NCI-H2171 treated with DMSO at 0.1 percent for 48 hours (cell line): ENCODE results near the gene TRIM25.

ENCODE experiments used
- DNase-seq: peaks from one replicate; lab custom pipeline; 2025; lab: John Stamatoyannopoulos, UW

TRIM25 gene

DNA sequence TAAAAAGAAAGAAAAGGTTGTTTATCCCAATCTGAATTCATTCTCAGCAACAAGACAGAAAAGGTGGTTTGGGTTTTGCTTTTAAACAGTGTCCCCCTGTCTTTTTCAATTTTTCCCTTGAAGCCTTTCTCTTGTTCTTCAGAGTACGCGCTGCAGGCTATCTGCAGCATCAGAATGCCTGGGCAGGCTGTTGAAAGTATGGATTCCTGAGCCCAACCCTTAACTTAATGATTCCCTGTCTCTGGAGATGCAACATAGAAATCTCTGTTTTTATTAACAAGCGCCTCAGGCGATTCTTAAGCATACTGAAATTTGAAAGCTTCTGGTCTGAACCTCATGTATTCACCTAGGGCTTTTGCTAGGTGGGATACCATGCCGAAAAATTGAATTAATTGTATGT is 47.8 kb downstream of the TRIM25 start:
- DNase-seq, result no peak

DNA sequence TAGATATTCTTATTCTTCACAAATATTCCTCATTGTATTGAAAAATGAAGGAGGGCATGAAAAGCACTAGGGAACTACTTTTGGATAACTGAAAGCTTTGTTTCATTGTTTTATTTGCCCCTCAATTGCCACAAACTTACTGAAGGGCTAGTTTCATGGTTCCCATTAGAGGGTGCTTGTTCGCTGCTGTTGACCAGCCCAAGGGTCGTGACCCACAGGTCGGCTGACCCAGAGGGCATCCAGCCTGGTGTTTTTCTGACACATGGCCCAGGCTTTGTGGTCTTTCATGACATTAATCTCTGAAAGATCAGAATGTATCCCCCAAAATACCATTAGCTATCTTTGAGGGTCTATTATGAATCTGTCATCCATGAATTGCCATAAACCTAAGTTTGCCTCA is 49.9 kb downstream of the TRIM25 start:
- DNase-seq, result no peak

- no peak for DNase-seq
These were observed 52.0 kb downstream of the TRIM25 start for GRCh38 chr17:56861899-56862298.

- no peak for DNase-seq
These were observed 62.8 kb downstream of the TRIM25 start for GRCh38 chr17:56851008-56851407.

DNA sequence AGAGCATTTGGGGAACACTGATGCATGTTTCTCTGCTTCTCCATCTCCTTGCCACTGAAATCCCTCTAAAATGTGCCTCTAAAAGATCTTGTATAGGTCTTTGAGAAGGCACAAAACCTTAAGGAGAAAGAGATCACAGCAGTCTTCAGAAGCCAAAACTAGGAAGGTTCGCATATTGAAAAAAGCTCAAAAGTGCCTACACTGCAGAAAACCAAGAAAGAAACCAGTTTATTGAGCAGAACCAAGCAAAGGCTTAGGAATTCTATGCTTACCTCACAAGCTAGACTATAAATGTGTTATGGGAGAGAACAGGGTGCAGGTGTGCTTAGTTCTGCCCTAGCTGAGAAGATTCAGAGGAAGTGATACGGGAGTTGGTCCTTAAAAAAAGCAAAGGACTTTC is 63.3 kb downstream of the TRIM25 start:
- DNase-seq, result no peak

DNA sequence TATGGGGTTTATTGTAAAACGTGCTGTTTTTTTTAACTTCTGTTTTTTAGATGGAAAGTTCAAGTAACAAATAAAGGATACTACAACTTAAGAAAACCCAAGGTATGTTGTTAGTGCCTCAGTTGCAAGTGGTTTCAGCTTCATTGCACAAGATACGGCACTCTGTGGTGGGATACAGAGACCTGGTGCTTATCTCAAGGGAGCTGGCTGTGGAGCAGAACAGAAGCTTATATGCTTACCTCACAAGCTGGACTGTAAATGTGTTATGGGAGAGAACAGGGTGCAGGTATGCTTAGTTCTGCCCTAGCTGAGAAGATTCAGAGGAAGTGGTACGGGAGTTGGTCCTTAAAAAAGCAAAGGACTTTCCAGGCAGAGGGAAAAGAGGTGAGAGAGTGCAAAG is 64.7 kb downstream of the TRIM25 start:
- DNase-seq, result no peak

- DNase-seq, result no peak
These were observed 66.7 kb downstream of the TRIM25 start for GRCh38 chr17:56847106-56847505.

- no peak for DNase-seq
These were observed 67.9 kb downstream of the TRIM25 start for GRCh38 chr17:56845934-56846333.

GRCh38 chr17:56842577-56842976 is 71.3 kb downstream of the TRIM25 start:
- no peak for DNase-seq

DNA sequence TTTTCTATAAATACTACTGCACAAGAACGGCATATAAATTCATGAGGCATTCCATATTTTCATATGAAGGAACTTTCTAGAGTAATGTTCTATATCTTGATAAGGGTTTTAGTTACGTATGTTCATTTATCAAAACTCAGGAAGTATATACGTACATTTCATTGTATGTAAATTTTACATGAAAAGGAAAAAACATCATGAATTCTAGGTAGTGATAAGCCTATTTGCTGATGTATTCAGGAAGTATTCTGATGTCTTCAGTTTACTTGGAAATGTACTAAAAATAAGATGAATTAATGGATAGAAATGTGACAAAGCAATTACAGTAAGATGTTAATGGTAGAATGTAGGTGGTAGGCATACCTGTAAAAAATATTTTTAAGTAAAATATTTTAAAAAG is 75.2 kb downstream of the TRIM25 start:
- DNase-seq, result no peak
